Heart right ventricle (tissue), 16 donors: ENCODE data around the gene ANKRD42. TPM values are rescaled to one million over a fixed set of nuclear protein-coding genes. Genes with fewer than 3 reads are reported as not detected.

Experiments
- ATAC-seq, 8 donors: fragments of 200-7000 bp; cut with Tn5 transposase; one replicate each; pipeline ENCODE4 v1.9.1; 2020; ENCODE audit warnings: mild to moderate bottlenecking in 8 of 8, moderate library complexity in 8 of 8, moderate number of reproducible peaks in 1 of 8
- DNase-seq, 2 donors: peaks; one replicate each; pipeline ENCODE4 v3.0.0-alpha.2; 2020
- H3K27ac ChIP-seq, 10 donors: fragments of 200-600 bp; sonication (generic) in 2 of 10; one replicate each; pipeline versions ENCODE4 v1.5.0 to v1.8.0; 2020 to 2022; ENCODE audit warnings: mild to moderate bottlenecking in 3 of 10
- H3K27me3 ChIP-seq, 7 donors: fragments of 200-600 bp; one replicate each; pipeline ENCODE4 v1.8.0; 2021 to 2022; ENCODE audit warnings: mild to moderate bottlenecking in 2 of 7
- H3K36me3 ChIP-seq, 9 donors: fragments of 200-600 bp; sonication (generic) in 1 of 9; one replicate each; pipeline versions ENCODE4 v1.5.0 to v1.8.0; 2020 to 2022; ENCODE audit warnings: mild to moderate bottlenecking in 2 of 9
- H3K4me1 ChIP-seq, 9 donors: fragments of 200-600 bp; sonication (generic) in 1 of 9; one replicate each; pipeline versions ENCODE4 v1.5.0 to v1.8.0; 2020 to 2022; ENCODE audit warnings: mild to moderate bottlenecking in 4 of 9
- H3K4me3 ChIP-seq, 10 donors: fragments of 200-600 bp; sonication (generic) in 2 of 10; one replicate each; pipeline versions ENCODE4 v1.5.0 to v1.8.0; 2020 to 2022; ENCODE audit warnings: mild to moderate bottlenecking in 7 of 10, moderate library complexity in 2 of 10
- H3K9me3 ChIP-seq, 11 donors: fragments of 200-600 bp in 10 of 11; sonication (generic) in 2 of 11; one replicate each; pipeline versions ENCODE4 v1.5.0 to v1.8.0; 2013 to 2022; ENCODE audit warnings: mild to moderate bottlenecking in 2 of 11, control low read depth in 1 of 11, moderate library complexity in 1 of 11
- WGBS, 2 donors: extraction: QIAGEN DNeasy Blood & Tissue Kit; methylation state at CpG; one replicate each; pipeline ENCODE4 v1.1.7; 2013; ENCODE audit warnings: inconsistent platforms in 1 of 2; 5-methylcytosine and 5-hydroxymethylcytosine counted together
- intact Hi-C, 10 donors: fragments of 100-400 bp; cut with DNase I; formaldehyde crosslinking; loops; one replicate each; pipeline versions ENCODE4 v1.11.1 to v1.14.2; 2022
- polyA plus RNA-seq, 2 donors: library from polyadenylated mRNA; stranded (reverse); fragments of 200-250 nt; gene quantifications; one replicate each; pipeline ENCODE4 v1.2.3, GENCODE V29; 2013
- total RNA-seq, 10 donors: library from RNA; stranded (reverse); fragmentation: NEBNext Ultra II Directional in 3 of 10; extraction: Animal tissue kit (Norgen Biotek cat#: 25700) in 3 of 10; gene quantifications; one replicate each; pipeline versions ENCODE4 v1.2.1 to v1.2.4, GENCODE V29; 2021 to 2023
- TF ChIP-seq, protein P1 (sequence below), 9 donors: fragments of 200-600 bp; sonication (generic) in 2 of 9; IDR thresholded peaks; one replicate each; pipeline versions ENCODE4 v1.5.0 to v1.8.0; 2021 to 2022; ENCODE audit warnings: antibody characterized with exemption in 9 of 9, mild to moderate bottlenecking in 5 of 9, moderate library complexity in 1 of 9
- donor health status: Arrhythmogenic right ventricular cardiomyopathy.
- donor health status: ischemic (EF 13 %, LVEDD 7.1; RV severe dilation, severe dysfunction).
- donor health status: healthy with polysubstance abuse.
- donor health status: DM: no; HTN: yes; CAD: no.
- donor health status: DM: no; HTN: no; CAD: no.
- donor health status: ischemic (EF 25% LVEDD 6.9; RV normal size, moderate dysfunction).
- donor health status: ischemic (EF 25% LVEDD 5.7; RV mildly dilated, moderate dysfunction).
- donor health status: healthy.
- donor health status: DM: yes; HTN: yes; CAD: no.
- donor health status: Ischemic cardiomyopathy.
- donor health status: ischemic (EF 35%, LVEDD 5.7; RV mildly dilated, moderate dysfunction).
- donor health status: nonischemic (EF 11% LVEDD 7.7; RV severe dilation, severe dysfunction).
- donor health status: DM: yes; HTN: yes; CAD: no.
- donor health status: PGD.
- donor health status: ischemic (EF 29% LVEDD 5.4; RV normal size, mild dysfunction).
- donor health status: nonischemic (EF 23%, LVEDD 6.1; RV moderate dilation, normal function).

Gene ANKRD42
- total and polyA plus RNA-seq, 12 donors: 2.0 to 10.7 (median 5.7) TPM

- Histone ChIP-seq H3K4me1 (peaks cover 0 to 7% (median 0%) of the 10 kb centered on the region in 9 donors), H3K4me3 (no peak overlapping the region), H3K36me3 (peaks cover 0 to 100% (median 81%) of the 10 kb centered on the region in 9 donors), H3K27me3 (no peaks in the 10 kb centered on the region), H3K27ac (no peak overlapping the region), H3K9me3 (no peaks in the 10 kb centered on the region)
- DNase-seq: no peak
- 69 to 74% methylated on average over 2 of the region's 2 CpGs for WGBS, 2 donors
- TF ChIP-seq, protein P1, sequence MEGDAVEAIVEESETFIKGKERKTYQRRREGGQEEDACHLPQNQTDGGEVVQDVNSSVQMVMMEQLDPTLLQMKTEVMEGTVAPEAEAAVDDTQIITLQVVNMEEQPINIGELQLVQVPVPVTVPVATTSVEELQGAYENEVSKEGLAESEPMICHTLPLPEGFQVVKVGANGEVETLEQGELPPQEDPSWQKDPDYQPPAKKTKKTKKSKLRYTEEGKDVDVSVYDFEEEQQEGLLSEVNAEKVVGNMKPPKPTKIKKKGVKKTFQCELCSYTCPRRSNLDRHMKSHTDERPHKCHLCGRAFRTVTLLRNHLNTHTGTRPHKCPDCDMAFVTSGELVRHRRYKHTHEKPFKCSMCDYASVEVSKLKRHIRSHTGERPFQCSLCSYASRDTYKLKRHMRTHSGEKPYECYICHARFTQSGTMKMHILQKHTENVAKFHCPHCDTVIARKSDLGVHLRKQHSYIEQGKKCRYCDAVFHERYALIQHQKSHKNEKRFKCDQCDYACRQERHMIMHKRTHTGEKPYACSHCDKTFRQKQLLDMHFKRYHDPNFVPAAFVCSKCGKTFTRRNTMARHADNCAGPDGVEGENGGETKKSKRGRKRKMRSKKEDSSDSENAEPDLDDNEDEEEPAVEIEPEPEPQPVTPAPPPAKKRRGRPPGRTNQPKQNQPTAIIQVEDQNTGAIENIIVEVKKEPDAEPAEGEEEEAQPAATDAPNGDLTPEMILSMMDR (IDR thresholded peaks at IDR 0.05): no peak
- intact Hi-C loops: no loop called here
- ATAC-seq: no peak
Observed at GRCh38 chr11:83181815-83182214, 11.7 kb upstream of the ANKRD42 start.

DNA sequence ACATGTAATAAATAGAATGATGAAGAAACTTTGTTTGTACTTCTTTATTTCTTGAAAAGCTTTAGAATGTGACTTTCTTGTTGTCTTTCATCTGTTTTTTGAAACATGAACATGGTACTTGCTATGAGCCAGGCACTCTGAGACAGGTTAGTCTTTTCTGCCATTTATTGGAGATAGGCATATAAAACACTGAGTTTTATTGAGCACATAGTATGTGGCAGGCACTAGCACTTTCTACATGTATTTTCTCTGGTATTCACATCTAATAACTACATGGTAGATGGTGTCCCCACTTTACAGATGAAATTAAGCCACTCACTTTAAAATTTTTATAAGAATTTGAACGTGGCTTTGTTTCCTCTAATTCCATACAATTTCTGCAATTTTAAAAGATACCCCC lies 7.7 kb upstream of the ANKRD42 start:
- Histone ChIP-seq H3K27ac (no peak overlapping the region), H3K27me3 (no peaks in the 10 kb centered on the region), H3K4me1 (peaks cover 0 to 3% (median 0%) of the 10 kb centered on the region in 9 donors), H3K9me3 (no peaks in the 10 kb centered on the region), H3K36me3 (peaks cover 0 to 99% (median 62%) of the 10 kb centered on the region in 9 donors), H3K4me3 (no peak overlapping the region)
- ATAC-seq: no peak
- intact Hi-C loops: no loop called here
- DNase-seq: no peak
- WGBS, 2 donors: 89 to 96% methylated on average over 1 of the region's 1 CpG
- TF ChIP-seq, protein P1 (IDR thresholded peaks at IDR 0.05): no peak

- 87 to 96% methylated on average over 4 of the region's 4 CpGs for WGBS, 2 donors
- Histone ChIP-seq H3K27ac (no peak overlapping the region), H3K4me1 (peaks cover 0 to 13% (median 9%) of the 10 kb centered on the region in 9 donors), H3K36me3 (peaks cover 0 to 99% (median 49%) of the 10 kb centered on the region in 9 donors), H3K27me3 (no peaks in the 10 kb centered on the region), H3K9me3 (no peaks in the 10 kb centered on the region), H3K4me3 (no peak overlapping the region)
- TF ChIP-seq, protein P1 (IDR thresholded peaks at IDR 0.05): no peak
- DNase-seq (no peak), ATAC-seq (peak in 3 of 8 donors; percentile 22 to 40 (median 22))
- intact Hi-C loops: no loop called here
Observed at GRCh38 chr11:83187465-83187864, 6.0 kb upstream of the ANKRD42 start.

DNA sequence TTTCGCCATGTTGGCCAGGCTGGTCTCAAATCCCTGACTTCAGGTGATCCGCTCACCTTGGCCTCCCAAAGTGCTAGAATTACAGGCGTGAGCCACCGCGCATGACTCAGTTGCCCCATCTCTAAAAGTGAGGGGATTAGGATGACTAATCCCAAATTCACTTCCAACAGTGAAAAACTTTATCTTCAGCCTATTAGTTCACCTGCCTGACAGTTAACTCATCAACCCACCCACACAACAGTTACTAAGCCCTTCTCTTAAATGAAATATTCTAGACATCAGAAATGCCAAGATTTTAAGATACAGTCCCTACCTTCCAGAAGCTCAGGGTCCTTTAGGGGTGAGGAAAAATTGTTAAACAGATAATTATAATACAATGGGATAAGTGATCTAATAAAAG lies 2.0 kb upstream of the ANKRD42 start:
- Histone ChIP-seq H3K4me3 (peak overlapping the region in 1 of 10 donors; percentile 69), H3K36me3 (peaks cover 0 to 59% (median 23%) of the 10 kb centered on the region in 9 donors), H3K27ac (no peak overlapping the region), H3K9me3 (no peaks in the 10 kb centered on the region), H3K4me1 (peaks cover 7 to 37% (median 30%) of the 10 kb centered on the region in 9 donors), H3K27me3 (no peaks in the 10 kb centered on the region)
- intact Hi-C loops: loop anchor here in 7 of 10 donors (5.0 to 10.0 kb wide), 6 partner anchors 34 to 289 kb away; partner anchors contain the start of genes DDIAS (in 3 of the 7), PRCP (in 3 of the 7), RAB30 (in 2 of the 7) and PCF11 (in 1 of the 7)
- TF ChIP-seq, protein P1 (IDR thresholded peaks at IDR 0.05): no peak
- ATAC-seq: no peak
- no peak for DNase-seq
- 95 to 96% methylated on average over 5 of the region's 5 CpGs for WGBS, 2 donors
